Middle frontal gyrus (tissue), 1 donor: Measurements from ENCODE around the gene HOXD10.

ENCODE experiments used
- DNase-seq: peaks from one replicate; pipeline ENCODE4 v3.0.0-alpha.2; 2015; ENCODE audit warnings: low spot score; ENCODE audit errors: extremely low spot score

HOXD10 gene

DNA sequence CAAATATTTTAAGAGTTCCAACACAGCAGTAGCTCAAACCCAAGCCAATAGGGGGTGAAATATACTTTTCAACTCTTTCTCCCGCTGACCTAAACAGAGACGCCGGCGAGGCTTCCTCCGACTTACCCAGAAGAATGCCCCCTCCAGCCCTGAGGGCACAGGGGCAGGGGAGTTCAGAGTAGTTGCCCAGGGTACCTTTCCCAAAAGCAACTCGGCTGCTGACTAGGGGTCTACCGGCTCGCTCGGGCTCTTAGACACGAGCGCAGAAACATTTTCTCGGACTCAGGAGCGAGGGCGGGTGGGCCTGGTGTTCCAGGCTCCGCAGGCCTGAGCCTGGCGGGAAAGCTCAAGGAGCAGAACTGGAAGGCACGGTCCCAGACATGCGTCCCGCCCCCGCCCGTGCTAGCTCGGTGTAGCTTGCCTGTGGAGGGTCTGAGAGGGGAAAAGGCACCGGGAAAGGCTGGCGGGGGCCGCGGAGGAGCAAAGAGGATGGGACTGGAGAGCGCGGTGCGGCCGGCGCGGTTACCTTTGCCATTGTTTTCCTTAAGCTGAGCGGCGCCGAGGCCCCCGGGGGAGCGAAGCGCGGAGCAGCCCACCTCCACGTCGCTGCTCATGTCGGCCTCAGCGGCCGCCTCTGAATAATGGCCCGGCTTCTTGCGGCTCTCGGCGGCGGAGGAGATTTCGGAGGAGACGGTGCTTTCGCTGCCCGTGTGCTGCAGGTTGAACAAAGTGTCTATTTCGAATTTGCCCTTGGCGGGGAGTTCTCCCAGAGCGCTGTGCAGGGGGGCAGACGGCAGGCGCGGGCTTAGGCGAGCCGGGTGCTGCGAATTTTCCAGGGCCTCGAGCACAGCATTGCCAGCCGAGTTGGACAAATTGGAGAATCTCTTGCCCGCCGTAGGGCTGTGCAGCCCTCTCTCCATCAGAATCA lies 33.5 kb upstream of the HOXD10 start:
- no peak for DNase-seq

DNA sequence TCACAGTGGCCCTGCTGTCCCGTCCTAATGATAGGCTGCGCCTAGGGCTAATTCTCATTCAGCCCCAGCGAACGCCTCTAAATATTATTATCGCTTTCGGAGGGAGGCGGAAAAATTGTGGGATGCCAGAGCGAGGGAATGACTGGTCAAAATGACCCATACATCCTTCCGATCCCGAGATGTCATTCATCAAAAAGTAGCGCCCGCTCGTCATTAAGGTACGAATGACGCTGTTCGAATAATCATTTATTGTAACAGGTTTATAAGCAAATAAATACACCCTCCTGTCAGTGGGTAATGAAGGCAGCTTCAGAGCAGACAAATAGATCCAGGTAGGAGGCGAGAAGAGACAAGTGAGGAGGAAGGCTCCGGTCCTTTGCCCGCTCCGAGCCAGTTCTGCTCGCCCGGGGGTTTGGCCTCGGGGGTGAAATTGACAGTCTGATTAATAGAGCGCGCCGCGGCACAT lies 32.7 kb upstream of the HOXD10 start, which contains the start of gene EVX2:
TSS of gene EVX2 (minus strand) at position 167 of the 466 bp plus-strand sequence. CDS start 186 bp downstream, outside the sequence.
- DNase-seq, result no peak

DNA sequence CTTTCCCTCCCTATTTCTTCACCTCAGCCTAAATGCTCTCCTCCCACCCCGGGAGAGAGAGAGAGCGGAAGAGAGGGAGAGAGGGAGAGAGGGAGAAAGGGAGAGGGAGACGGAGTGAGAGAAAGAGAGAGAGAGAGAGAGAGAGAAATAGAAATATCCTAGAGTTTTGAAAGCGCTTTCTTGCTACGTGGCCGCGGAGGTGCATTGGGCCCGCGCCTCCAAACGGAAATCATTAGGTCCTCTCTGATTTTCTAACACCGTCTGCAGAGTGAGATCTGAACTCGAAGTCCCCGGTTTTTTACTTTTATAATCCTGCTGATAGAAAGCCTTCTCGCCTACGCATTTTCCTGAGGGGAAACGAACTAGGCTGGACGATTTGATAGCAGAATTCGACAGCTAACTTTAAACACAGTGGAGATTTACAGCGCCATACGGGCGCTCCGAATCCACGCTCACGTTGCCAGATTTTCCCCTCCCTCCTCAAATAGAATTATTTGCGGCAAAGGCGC lies 31.9 kb upstream of the HOXD10 start:
- DNase-seq, result no peak

DNA sequence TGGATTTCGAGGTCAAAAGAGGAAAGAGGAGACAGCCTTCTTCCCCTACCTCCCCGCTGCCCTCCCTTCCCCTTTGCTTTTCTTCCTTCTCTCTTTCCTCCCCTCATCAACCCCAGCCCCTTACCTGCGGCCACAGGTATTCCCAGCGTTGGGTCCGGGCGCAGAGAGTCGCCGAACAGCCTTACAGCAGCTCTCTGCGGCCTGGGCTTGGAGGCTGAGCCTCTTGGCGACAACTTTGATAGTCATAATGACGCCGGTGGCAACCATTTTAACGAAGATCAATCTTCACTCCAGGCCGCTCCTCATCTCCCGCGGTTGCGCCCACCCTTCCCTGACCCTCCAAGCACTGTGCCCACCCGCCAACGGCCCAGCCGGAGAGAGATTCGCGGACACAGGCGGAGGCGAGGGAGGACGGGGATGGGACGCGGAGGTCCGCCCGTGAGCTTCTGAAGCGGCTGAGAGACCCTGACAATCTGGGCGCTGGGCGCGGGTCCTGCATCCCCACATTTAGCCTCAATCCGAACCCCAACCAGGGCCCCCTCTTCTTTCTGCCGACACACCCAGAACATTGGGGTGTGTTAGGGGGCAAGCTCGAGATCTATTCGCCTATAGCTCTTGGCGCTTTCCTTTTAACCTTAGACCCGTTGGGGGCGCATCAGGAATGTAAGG lies 31.3 kb upstream of the HOXD10 start:
- DNase-seq, result no peak

DNA sequence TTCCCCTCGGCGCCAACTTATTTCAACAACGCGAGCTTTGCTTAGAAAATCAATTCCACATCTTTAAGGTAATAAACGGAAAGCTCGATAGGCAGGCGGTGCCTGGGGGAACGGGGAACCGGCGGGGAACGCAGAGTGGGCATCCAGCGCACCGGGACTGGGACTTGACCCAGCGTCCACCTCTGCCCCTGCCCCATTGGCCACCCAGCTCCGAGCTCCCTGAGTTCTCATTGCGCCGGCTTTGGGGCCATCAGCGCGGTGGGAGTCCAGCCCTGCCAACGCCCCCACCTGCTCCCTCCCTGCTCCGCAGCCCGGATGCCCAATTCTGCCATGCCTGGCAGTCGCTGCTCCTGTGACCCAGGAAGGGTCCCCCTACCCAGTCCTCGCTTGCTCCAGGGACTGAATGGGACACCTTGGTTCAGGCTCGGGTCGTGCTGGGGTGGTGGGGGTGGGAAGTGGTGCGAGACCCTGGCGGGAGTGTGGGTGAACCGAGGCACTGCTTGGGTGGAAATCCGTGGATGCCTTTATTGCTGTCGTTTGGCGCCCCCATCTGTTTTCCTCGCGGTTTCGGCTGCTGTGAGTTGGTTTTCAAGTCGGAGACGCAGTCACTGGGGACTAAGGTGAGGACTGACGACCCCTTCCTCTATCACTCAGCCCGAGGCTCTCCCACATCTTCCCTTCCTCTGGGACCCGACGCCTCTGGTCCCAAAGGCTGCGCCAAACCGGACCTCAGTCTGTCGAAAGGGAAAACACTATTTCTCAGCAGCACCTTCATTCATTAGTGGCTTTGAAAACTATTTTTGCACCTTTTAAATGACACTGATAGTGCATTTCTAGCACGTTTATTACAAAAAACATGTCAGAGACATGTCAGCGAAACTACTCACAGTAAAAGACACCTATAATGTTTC lies 30.5 kb upstream of the HOXD10 start:
- no peak for DNase-seq

DNA sequence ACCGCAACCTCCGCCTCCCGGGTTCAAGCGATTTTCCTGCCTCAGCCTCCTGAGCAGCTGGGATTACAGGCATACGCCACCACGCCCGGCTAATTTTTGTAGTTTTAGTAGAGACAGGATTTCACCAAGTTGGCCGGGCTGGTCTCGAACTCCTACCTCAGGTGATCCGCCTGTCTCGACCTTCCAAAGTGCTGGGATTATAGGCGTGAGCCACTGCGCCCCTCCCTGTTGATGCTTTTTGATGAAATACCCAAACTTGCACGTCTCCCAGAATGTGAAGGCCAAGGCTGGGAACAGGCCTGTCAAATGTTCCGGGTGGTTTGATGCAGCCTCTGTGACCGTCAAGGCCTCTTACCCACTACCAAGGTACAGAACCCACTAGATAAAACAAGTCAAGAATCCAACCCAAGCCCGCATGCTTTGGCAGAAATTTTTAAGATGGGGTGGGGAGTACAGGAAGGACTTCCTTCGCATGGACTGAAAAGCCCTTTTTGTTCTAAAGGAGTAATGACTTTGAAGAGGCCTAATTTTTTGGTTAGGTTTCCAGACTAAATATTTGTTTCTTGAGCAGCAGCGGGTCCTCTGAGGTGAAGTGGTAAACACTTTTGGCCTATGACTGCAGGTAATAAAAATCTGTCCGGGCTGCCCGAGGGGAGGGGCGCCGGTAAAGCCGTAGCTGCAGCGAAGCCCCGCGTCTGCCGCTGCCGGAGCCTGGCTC lies 29.1 kb upstream of the HOXD10 start:
- DNase-seq, result no peak

DNA sequence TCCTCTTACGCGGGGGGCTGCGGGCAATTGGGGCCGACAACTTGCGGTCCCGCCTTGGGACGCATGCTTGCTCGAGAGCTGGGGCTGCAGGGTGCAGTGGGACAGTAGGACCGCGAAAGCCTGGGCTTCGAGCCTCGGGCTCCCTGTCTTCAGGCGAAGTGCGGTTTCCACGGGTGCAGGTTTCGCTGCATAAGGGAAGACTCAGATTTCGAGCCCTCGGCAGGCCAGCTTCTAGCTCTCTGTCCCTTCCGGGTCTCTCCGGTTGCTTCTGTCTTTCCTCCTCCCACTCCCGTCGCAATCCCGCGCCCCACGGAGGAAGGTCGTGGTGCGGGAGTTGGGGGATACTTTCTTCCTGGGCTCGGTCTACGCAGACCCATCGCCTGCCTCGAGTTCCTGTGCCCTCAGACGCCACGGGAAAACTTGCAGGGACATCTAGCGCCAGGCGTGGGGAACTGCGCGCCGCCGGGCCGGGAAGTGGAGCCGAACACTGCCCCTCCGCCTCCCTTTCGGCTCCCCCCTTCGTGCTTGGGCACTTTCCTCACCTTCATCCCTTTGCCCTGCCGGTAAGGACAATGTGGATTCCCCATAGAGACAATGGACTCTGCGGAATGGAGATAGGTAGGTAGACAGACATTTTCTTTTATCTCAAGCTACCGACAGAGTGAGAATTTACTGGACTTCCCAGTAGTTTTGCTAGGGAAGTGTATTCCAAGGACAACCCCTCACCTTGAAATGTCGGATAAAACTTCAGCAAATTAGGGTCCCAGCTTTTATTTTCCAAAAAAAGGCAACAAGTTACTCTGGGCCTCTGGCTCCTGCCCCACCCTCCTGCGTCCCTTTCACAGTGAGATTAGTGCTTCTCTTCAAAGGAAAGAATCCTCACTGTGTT lies 28.3 kb upstream of the HOXD10 start:
- no peak for DNase-seq

DNA sequence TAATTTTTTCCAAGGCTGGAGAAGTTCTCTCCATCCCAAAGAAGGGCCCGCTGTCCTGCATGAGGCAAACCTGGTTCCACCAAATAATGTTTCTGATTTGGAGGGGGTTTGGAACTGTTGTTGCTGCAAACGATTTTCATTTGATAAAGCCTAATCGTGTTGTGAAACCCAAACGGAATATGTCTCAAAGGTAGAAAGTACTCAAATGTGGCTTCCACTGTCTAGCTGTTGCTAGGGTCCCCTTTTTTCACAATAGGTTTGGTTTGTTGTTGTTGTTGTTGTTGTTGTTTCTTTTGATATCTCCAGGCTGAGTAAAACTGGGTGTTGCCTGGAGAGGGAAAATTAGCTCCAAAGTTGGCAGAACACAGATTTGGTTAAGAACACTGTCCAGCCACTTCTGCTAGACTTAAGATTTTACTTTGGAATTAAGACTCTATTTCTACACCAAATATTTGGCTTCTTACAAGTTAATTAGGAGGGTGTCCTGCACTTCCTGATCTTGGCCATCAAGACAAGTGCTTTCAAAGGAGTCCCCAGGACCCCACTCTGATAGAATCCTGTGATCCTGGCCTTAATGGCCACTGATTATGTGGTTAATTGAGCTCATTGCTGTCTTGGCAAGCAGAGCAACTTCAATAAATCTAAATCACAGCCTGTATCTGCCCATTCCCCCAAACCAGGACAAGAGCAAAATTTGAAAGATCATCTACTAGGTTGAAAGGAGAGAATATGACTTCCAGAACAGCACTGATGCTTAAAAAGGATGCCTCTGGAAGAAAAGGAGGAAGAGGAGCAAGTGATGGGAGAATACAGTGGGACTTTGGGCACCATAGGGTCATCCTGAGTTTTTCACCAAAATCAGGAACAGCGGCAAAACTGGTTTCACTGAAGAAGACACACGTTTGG lies 27.4 kb upstream of the HOXD10 start:
- no peak for DNase-seq

DNA sequence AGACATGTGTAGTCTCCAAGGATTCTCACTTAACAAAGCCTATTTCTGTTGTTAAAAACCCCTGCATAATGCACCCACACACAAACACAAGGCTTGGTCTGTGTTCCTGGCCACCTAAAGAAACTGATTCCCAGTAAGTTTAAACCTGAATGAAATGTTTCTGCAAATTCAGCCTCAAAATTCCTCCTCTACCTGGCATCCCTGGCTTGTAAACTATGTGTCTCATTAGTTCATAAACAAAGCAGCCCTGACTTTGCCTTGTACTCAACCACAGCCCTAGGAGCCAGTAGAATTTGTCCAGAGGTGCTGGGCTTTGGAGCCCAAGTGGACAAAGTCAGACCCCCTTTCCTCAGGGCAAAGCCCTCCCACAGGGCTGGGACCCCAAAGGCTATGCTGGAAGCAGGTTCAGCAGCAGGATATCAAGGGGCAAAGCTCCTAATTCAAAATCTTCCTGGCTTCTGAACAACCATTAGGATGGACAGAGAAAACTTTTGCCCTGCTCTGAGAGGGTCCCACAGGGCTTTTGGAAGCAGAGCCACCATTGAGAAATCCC lies 26.7 kb upstream of the HOXD10 start:
- DNase-seq, result no peak

DNA sequence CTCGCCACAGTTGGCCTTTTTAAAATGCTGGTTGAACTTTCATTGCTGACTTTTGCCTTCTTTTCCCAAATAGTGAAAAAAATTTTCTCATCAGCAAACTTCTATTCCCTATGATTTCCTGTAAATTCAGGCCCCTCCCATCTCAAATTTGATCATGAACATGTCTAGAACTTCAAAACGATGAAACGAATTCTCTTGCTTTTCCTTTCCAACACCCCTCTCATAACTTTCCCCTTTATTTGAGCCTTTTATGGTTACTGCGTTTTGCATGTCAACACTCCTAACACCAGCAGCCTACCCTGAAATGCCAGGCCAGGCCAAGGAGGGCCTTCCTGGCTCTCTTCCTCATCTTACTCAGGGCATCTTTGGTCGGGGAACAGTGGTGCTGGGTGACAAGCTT lies 25.7 kb upstream of the HOXD10 start:
- no peak for DNase-seq

DNA sequence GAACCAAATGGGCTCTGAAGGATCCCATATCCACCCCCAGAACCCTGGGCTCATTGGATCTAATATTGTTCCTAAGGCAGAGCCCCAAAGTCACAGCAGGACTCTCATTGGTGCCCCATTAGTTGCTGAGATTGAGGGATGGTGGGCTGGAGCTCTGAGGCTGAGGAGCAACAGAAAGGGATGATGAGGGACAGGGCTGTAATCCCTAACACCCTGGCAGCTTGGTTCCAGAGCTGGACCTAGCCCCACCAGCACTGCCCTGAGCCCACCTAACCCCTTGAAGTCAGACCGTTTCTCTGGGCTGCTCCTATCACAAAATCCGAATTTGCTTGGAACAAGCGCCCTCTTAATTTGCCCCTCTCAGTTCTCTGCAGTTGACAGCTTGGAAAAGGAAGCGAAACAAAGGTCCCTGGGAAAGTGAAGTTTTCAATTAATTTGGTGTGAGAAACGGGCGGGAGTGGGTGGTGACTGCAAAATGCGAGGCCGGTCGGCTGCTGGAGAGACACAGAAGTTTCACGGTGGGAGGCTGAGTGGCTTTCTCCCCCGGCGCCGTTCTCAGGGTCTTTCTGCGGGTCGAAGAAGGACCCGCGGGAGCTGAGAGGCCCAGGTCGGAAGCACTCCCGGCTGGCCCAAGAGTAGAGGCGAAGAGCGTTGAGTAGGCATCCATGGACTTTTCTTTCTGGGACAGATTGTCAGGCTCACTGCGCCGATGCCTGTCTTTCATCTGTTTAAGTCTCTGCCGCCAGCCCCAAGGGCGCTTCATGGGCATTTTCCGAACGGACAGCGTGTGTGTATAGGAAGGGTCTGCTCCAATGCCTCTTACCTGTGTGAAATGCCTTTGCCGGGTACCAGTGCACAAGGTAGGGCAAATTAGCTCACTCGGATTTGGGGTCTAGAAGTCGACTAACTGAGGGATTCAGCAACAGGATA lies 25.0 kb upstream of the HOXD10 start:
- no peak for DNase-seq

DNA sequence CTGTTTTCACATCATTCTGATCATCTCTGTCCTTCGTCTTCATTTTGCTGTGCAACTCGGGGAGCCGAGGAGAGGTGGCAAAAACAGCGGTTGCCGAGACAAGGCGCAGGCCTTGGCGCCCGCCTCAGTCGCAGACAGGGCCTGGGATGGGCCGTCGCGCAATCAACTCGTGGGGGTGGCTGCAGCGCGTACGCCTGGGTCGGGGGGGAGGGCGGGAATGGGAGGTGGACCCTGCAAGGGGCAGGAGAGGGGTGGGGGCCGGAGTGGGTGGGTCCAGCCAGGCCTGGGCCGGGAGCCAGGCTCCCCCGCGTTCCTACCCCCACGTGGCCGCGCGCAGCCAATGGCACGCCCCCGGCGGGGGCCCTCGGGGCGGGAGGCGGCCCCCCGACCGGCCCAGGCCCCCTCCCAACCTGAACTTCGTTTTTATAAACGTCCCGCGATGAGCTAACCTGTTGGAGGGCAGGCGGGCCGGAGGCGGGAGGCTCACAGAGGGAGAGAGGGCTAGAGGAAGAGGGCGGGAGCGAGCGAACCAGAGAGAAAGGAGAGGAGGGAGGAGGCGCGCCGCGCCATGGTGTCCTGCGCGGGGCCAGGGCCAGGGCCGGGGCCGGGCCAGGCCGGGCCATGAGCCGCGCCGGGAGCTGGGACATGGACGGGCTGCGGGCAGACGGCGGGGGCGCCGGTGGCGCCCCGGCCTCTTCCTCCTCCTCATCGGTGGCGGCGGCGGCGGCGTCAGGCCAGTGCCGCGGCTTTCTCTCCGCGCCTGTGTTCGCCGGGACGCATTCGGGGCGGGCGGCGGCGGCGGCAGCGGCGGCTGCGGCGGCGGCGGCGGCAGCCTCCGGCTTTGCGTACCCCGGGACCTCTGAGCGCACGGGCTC lies 24.1 kb upstream of the HOXD10 start, which contains the start of gene HOXD13:
TSS of gene HOXD13 (plus strand) at position 452 of the 875 bp plus-strand sequence. CDS start at position 622, 170 bp downstream.
- no peak for DNase-seq

DNA sequence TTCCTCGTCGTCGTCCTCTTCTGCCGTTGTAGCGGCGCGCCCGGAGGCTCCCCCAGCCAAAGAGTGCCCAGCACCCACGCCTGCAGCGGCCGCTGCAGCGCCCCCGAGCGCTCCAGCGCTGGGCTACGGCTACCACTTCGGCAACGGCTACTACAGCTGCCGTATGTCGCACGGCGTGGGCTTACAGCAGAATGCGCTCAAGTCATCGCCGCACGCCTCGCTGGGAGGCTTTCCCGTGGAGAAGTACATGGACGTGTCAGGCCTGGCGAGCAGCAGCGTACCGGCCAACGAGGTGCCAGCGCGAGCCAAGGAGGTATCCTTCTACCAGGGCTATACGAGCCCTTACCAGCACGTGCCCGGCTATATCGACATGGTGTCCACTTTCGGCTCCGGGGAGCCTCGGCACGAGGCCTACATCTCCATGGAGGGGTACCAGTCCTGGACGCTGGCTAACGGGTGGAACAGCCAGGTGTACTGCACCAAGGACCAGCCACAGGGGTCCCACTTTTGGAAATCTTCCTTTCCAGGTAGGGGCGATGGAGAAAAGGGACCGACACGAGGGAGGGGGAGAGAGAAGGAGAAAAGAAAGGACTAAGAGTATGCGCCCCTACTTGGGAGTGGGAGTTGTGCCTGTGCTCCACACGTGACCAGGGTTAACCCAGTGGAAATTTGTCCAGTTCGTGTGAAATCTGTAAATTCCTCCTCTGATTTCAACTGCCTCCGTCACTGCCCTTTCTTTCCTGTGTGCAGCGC lies 23.3 kb upstream of the HOXD10 start:
- no peak for DNase-seq

DNA sequence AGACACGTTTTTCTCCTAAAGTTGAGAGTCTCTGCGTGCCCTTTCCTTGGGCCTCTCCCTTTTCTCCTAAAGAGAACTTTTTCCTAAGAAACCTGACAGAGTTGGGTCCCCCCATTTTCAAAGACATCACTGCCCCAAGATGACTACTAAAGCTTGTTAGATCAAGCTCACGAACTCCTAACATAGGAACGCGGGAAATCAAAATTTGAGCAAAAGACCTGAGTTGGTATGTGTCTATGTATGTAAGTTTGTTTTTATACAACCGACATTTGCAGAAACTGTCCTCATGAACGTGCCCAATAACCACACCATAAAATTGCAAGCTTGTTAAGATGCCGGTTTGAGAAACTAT lies 22.7 kb upstream of the HOXD10 start:
- no peak for DNase-seq

DNA sequence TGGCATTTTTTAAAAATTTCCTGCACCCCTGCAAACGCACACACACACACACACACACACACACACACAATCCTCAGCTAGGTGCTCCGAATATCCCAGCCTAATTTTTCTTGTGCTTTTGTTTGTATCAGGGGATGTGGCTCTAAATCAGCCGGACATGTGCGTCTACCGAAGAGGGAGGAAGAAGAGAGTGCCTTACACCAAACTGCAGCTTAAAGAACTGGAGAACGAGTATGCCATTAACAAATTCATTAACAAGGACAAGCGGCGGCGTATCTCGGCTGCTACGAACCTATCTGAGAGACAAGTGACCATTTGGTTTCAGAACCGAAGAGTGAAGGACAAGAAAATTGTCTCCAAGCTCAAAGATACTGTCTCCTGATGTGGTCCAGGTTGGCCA lies 22.2 kb upstream of the HOXD10 start:
- DNase-seq, result no peak
